Measurements from ENCODE around the gene MVB12B. TPM values are rescaled to one million over a fixed set of nuclear protein-coding genes. Genes with fewer than 3 reads are reported as not detected.

Gene MVB12B
- total RNA-seq, 2 experiments from 2014 or later: 33.5 to 34.1 TPM

GRCh38 chr9:126499005-126499910, 172.6 kb downstream of the MVB12B start:
- H3K27ac Mint-ChIP-seq: no peak overlapping the region

GRCh38 chr9:126499911-126500599, 173.4 kb downstream of the MVB12B start:
- no peak for ATAC-seq (ENCODE audit: low read depth)
- DNase-seq: no peak
- POLR2A ChIA-PET: interaction anchor here (1.3 kb wide), 1 partner anchor 9 kb away, joined by 3 read pairs; no protein-coding TSS in a partner anchor
- Mint-ChIP-seq H3K9me3 (no peaks in the 10 kb centered on the region), H3K4me1 (peaks cover 7% of the 10 kb centered on the region), H3K4me3 (no peak overlapping the region), H3K36me3 (no peaks in the 10 kb centered on the region), H3K27ac (no peak overlapping the region), H3K27me3 (peaks cover 2% of the 10 kb centered on the region)

More at GRCh38 chr9:126499005-126499910, 172.6 kb downstream of the MVB12B start:
- peak; percentile 73 for DNase-seq
- ATAC-seq (ENCODE audit: low read depth): peak; percentile 55
- Mint-ChIP-seq H3K4me1 (peaks cover 7% of the 10 kb centered on the region), H3K4me3 (no peak overlapping the region), H3K9me3 (no peaks in the 10 kb centered on the region), H3K27me3 (peaks cover 2% of the 10 kb centered on the region), H3K36me3 (no peaks in the 10 kb centered on the region)
- POLR2A ChIA-PET: interaction anchor here (1.3 kb wide), 1 partner anchor 8 kb away, joined by 3 read pairs; no protein-coding TSS in a partner anchor

DNA sequence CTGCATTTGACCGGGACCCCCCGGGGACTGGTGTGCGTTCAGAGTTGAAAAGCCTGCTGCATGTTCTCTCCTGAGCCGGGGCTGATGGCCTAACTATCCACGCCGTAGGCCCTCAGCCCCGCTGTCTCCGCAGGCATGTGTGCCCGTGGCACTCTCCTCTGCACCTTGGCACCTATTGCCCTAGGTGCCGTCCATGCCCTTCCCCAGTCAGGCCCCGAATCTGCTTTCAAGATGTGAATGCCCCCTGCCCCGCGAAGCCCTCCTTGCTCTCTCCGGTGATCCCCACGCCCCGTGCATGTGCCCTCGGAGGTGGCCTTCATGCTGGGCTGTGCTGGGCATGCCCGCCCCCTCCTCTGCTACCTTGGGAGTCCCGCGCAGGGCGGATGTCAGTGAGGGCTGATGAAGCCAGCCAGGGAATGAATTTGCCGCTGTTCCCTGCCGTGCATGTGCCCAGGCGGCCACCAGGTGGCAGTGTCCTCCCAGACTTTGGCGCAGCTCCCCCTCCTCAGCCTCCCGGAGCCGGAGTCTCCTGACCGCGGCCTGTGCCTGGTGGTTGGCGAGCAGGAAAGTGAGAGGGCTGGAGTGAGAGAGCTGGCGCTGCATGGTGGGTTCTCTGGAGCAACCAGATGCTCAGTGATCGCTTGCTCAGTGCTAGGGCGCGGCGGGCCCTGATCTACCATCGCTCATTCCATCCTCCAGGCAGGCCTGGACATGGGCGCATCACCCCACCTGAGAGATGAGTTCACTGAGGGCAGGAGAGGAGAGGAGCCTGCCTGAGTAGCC, 174.2 kb downstream of the MVB12B start:
- peak; percentile 56 for ATAC-seq (ENCODE audit: low read depth)
- Mint-ChIP-seq H3K9me3 (no peaks in the 10 kb centered on the region), H3K27ac (no peak overlapping the region), H3K4me3 (no peak overlapping the region), H3K36me3 (no peaks in the 10 kb centered on the region), H3K27me3 (peaks cover 2% of the 10 kb centered on the region), H3K4me1 (peaks cover 7% of the 10 kb centered on the region)
- POLR2A ChIA-PET: interaction anchor here (1.3 kb wide), 1 partner anchor 9 kb away, joined by 3 read pairs; no protein-coding TSS in a partner anchor
- DNase-seq: peak; percentile 78

GRCh38 chr9:126501383-126502331, 175.0 kb downstream of the MVB12B start:
- DNase-seq: no peak
- ATAC-seq (ENCODE audit: low read depth): no peak
- Mint-ChIP-seq H3K9me3 (no peaks in the 10 kb centered on the region), H3K36me3 (no peaks in the 10 kb centered on the region), H3K27me3 (peaks cover 2% of the 10 kb centered on the region), H3K4me3 (no peak overlapping the region), H3K27ac (no peak overlapping the region), H3K4me1 (peaks cover 7% of the 10 kb centered on the region)
- POLR2A ChIA-PET: no interaction called here

DNA sequence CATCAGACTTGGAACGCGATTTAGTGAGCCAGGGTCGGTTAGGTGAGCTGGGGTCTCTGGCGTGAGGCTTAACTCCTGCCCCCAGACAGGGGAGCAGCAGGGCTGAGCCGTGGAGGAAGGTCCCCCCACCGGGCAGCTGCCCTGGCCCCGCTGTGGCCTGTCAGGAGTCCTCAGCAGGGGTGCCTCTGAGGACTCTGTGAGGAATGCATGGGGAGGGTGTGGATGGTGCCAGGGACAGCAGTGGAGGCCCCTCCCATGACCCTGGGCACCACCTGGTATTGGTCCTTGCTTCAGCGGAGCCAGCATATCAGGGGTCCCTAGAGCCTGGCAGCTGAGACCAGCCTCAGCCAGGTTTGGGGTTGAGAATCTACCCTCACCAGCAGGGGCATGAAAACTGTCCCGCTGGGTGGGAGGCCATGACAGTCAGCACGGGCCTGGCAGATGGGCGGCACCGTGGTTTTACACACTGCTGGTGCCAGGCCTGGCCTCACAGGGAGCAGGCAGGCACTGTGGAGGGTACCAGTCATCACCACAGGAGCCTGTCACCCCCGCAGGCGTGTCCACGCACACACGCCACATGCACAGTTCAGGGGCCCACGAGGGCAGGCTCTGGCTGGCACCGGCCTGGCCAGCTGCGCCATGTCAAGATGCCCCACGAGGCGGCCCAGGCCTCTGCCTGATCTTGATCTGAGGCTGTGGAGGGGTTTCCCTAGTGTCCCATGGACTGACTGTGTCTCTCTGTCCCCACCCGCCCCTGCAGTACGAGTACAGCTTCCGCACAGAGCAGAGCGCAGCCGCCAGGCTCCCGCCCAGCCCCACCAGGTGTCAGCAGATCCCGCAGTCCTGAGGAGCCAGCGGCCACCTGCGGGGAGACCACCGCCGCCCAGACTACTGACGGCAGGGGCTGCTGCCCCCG, 176.0 kb downstream of the MVB12B start:
- POLR2A ChIA-PET: no interaction called here
- no peak overlapping the region for H3K4me3 Mint-ChIP-seq

DNA sequence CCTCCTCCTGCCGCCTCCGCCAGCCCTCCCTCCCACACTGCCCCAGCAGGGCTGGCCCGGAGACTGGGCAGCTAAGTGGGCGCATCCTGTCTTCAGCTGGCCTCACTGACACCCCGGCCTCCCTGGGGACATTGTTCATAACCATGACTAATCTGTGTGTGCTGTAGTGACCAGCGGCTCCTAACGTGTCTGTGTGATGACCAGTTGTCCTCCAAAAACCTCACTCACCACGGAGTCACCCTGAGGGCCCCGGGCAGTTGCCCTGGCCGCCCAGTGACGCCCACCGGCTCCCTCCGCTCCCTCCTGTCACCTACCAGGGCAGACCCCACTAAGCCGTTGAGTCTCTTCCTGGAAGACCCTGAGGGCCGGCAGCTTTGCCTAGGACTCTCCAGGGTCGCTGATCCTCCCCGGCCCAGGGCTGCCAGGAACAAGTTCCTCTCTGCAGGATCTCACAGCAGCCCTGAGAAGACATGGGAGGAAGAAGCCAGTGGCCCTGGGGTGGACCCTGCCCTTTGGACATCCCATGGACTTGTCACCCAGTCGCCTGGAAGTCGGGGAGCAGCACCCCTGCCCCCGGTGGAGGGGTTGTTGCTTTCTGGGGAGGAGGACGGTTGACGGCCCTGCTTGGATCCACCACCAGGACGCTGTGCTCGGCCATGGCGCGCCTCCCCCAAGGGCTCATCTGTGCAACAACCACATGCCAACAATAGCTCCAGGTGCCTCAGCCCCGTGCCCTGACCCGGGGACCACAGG, 176.9 kb downstream of the MVB12B start:
- H3K4me3 Mint-ChIP-seq: no peak overlapping the region
- H3K4me1 Mint-ChIP-seq: peaks cover 6% of the 10 kb centered on the region
- H3K27ac Mint-ChIP-seq: no peak overlapping the region
- H3K36me3 Mint-ChIP-seq: no peaks in the 10 kb centered on the region
- H3K9me3 Mint-ChIP-seq: no peaks in the 10 kb centered on the region
- H3K27me3 Mint-ChIP-seq: peaks cover 2% of the 10 kb centered on the region
- POLR2A ChIA-PET: interaction anchor here (0.8 kb wide), 1 partner anchor 707 kb away, joined by 3 read pairs; no protein-coding TSS in a partner anchor
- ATAC-seq (ENCODE audit: low read depth) (no peak), DNase-seq (no peak)

More for the DNA sequence above, 176.0 kb downstream of the MVB12B start:
- H3K9me3 Mint-ChIP-seq: no peaks in the 10 kb centered on the region
- H3K27me3 Mint-ChIP-seq: peaks cover 2% of the 10 kb centered on the region
- no peak for DNase-seq
- H3K36me3 Mint-ChIP-seq: no peaks in the 10 kb centered on the region
- ATAC-seq (ENCODE audit: low read depth): no peak
- H3K4me1 Mint-ChIP-seq: peaks cover 7% of the 10 kb centered on the region
- no peak overlapping the region for H3K27ac Mint-ChIP-seq

GRCh38 chr9:126504086-126504976, 177.7 kb downstream of the MVB12B start:
- no peaks in the 10 kb centered on the region for H3K9me3 Mint-ChIP-seq
- no peak overlapping the region for H3K27ac Mint-ChIP-seq
- DNase-seq: no peak
- peaks cover 2% of the 10 kb centered on the region for H3K27me3 Mint-ChIP-seq
- ATAC-seq (ENCODE audit: low read depth): no peak
- no peaks in the 10 kb centered on the region for H3K36me3 Mint-ChIP-seq
- H3K4me3 Mint-ChIP-seq: no peak overlapping the region
- POLR2A ChIA-PET: interaction anchor here (0.8 kb wide), 1 partner anchor 706 kb away, joined by 3 read pairs; no protein-coding TSS in a partner anchor
- H3K4me1 Mint-ChIP-seq: peaks cover 1% of the 10 kb centered on the region

- Mint-ChIP-seq H3K36me3 (no peaks in the 10 kb centered on the region), H3K27me3 (no peaks in the 10 kb centered on the region), H3K4me1 (peaks cover 1% of the 10 kb centered on the region), H3K9me3 (no peaks in the 10 kb centered on the region), H3K27ac (no peak overlapping the region), H3K4me3 (no peak overlapping the region)
- DNase-seq (no peak), ATAC-seq (ENCODE audit: low read depth) (no peak)
- POLR2A ChIA-PET: no interaction called here
These were observed 178.4 kb downstream of the MVB12B start for GRCh38 chr9:126504977-126505455.

DNA sequence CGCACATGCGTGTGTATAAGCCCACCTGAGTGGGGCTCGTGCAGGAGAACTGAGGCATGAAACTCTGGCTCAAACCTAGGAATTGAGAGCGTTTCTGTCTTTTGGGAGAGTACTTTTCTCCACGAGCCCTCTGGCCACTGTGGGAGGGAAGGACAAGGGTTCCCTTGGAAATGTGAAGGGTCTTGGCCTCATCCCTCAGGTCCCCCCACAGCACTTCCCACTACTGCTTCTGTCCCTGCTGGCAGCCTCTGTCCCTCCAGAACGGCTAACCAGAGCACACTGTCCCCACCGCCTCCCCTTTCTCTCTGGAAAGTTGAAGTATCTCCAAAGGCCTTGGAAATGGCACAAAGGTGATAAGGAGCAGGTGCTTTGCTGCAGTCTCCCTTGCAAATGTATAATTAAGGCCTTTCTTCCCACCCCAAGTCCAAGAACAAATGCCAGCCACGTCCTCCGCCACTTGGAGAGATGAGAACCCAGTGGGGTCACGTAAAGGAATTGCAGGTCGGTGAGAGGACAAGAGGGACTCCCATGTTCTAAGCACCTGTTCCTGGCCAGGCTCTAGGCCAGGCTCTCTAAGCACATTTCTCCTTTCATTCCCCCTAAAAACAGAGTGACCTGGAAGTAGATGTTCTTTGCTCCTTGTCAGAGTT, 179.2 kb downstream of the MVB12B start:
- ATAC-seq (ENCODE audit: low read depth): no peak
- Mint-ChIP-seq H3K27ac (no peak overlapping the region), H3K36me3 (no peaks in the 10 kb centered on the region), H3K4me3 (no peak overlapping the region), H3K9me3 (no peaks in the 10 kb centered on the region), H3K27me3 (no peaks in the 10 kb centered on the region), H3K4me1 (no peaks in the 10 kb centered on the region)
- no peak for DNase-seq
- POLR2A ChIA-PET: no interaction called here

Data from activated naive CD8-positive, alpha-beta T cell treated with anti-CD3 and anti-CD28 coated beads, Interleukin-2, amount 10 ng/mL, durations not matched to agents 7 days and 5 days (primary cell).